H1 (cell line): ENCODE data around the gene WDR7. TPM values are rescaled to one million over a fixed set of nuclear protein-coding genes. Genes with fewer than 3 reads are reported as not detected.

ENCODE experiments used
- CTCF ChIA-PET: fragments of 300-600 bp; sonication (Branson Sonifier 250); formaldehyde crosslinking; loops from one replicate; lab custom pipeline; 2021; ENCODE audit not compliant: partially characterized antibody; lab: Charles Lee
- POLR2A ChIA-PET: fragments of 300-600 bp; sonication (Branson Sonifier 250); formaldehyde crosslinking; loops from one replicate; lab custom pipeline; 2021; ENCODE audit warnings: inconsistent platforms; ENCODE audit not compliant: partially characterized antibody; lab: Charles Lee
- DNase-seq, 2 experiments: peaks; one replicate each; pipeline versions ENCODE4 v3.0.0 to v3.0.0-alpha.2; 2010 to 2022; ENCODE audit warnings: low spot score in 2 of 2, low read depth in 1 of 2, mixed read lengths in 1 of 2
- FAIRE-seq: peaks from 2 replicates; lab custom pipeline; 2011; peaks lifted over from hg19 to GRCh38; lab: Jason Lieb, UNC
- H2AFZ ChIP-seq: 2 replicates; pipeline ENCODE4 v1.8.1; 2012; ENCODE audit warnings: low read length, inconsistent platforms
- H2AK5ac ChIP-seq: 2 replicates; pipeline ENCODE4 v1.6.1; 2013; ENCODE audit warnings: low read depth, low read length
- H2BK120ac ChIP-seq: replicated peaks from 2 replicates; pipeline ENCODE3; 2013; ENCODE audit warnings: low read depth, low read length, inconsistent platforms
- H2BK12ac ChIP-seq: 2 replicates; pipeline ENCODE4 v1.6.1; 2013; ENCODE audit warnings: low read depth, low read length
- H2BK15ac ChIP-seq: 2 replicates; pipeline ENCODE4 v1.6.1; 2013; ENCODE audit warnings: low read length
- H2BK20ac ChIP-seq: 2 replicates; pipeline ENCODE4 v1.6.1; 2013; ENCODE audit warnings: low read length
- H2BK5ac ChIP-seq: 2 replicates; pipeline ENCODE4 v1.6.1; 2013; ENCODE audit warnings: low read depth, low read length
- H3K14ac ChIP-seq: 2 replicates; pipeline ENCODE4 v1.6.1; 2013; ENCODE audit warnings: inconsistent platforms; ENCODE audit not compliant: insufficient read length
- H3K18ac ChIP-seq: 2 replicates; pipeline ENCODE4 v1.6.1; 2013; ENCODE audit warnings: low read length; ENCODE audit errors: extremely low read depth
- H3K23ac ChIP-seq: 2 replicates; pipeline ENCODE4 v1.6.1; 2013; ENCODE audit warnings: inconsistent platforms; ENCODE audit not compliant: insufficient read length
- H3K23me2 ChIP-seq: 2 replicates; pipeline ENCODE4 v1.6.1; 2013; ENCODE audit warnings: low read depth, low read length
- H3K27ac ChIP-seq: 2 replicates; pipeline ENCODE4 v1.6.1; 2011; ENCODE audit warnings: low read depth, low read length, inconsistent platforms
- H3K27me3 ChIP-seq, 4 experiments: replicated peaks in 1 of 4; 1 replicate in 1 of 4; 2 replicates in 3 of 4; pipeline versions ENCODE4 v1.6.1 to v1.8.1; 2011 to 2013; ENCODE audit warnings: low read length in 3 of 4, mild to moderate bottlenecking in 3 of 4, inconsistent platforms in 2 of 4, mixed read lengths in 2 of 4, moderate library complexity in 1 of 4; ENCODE audit not compliant: control insufficient read depth in 3 of 4, insufficient read depth in 3 of 4; ENCODE audit errors: extremely low read depth in 1 of 4
- H3K36me3 ChIP-seq, 4 experiments: 2 replicates each; pipeline versions ENCODE4 v1.6.1 to v1.8.1; 2011 to 2013; ENCODE audit warnings: mild to moderate bottlenecking in 4 of 4, low read length in 3 of 4, moderate library complexity in 2 of 4, control low read depth in 1 of 4, inconsistent platforms in 1 of 4; ENCODE audit not compliant: insufficient read depth in 4 of 4, control insufficient read depth in 2 of 4
- H3K4ac ChIP-seq: replicated peaks from 2 replicates; pipeline ENCODE3; 2013; ENCODE audit warnings: low read length, low read depth, mixed read lengths, inconsistent platforms; ENCODE audit not compliant: insufficient read length
- H3K4me1 ChIP-seq, 4 experiments: replicated peaks in 1 of 4; 1 replicate in 1 of 4; 2 replicates in 3 of 4; pipeline versions ENCODE4 v1.6.1 to v1.8.1; 2011 to 2013; ENCODE audit warnings: low read length in 3 of 4, inconsistent platforms in 2 of 4, mixed read lengths in 1 of 4; ENCODE audit not compliant: insufficient read depth in 4 of 4, control insufficient read depth in 3 of 4
- H3K4me2 ChIP-seq, 2 experiments: 2 replicates each; pipeline versions ENCODE4 v1.6.1 to v1.8.1; 2011 to 2013; ENCODE audit warnings: low read depth in 2 of 2, low read length in 2 of 2, control low read depth in 1 of 2, inconsistent platforms in 1 of 2, mild to moderate bottlenecking in 1 of 2; ENCODE audit not compliant: insufficient read depth in 1 of 2
- H3K4me3 ChIP-seq, 4 experiments: fragments of 200-600, 300-600 bp in 1 of 4; sonication (generic), shearing (Covaris generic), sonication (Bioruptor Twin) in 1 of 4; 2 replicates each; pipeline versions ENCODE4 v1.5.1 to v1.8.1; 2011 to 2016; ENCODE audit warnings: low read length in 4 of 4, low read depth in 3 of 4, control low read depth in 2 of 4, inconsistent platforms in 2 of 4, mild to moderate bottlenecking in 2 of 4, mixed read lengths in 1 of 4, moderate library complexity in 1 of 4; ENCODE audit not compliant: insufficient read depth in 2 of 4; ENCODE audit errors: extremely low read depth in 1 of 4
- H3K56ac ChIP-seq: replicated peaks from 2 replicates; pipeline ENCODE3; 2013; ENCODE audit warnings: low read depth, mild to moderate bottlenecking, mixed read lengths, low read length, inconsistent platforms; ENCODE audit not compliant: insufficient read length
- H3K79me1 ChIP-seq: 2 replicates; pipeline ENCODE4 v1.6.1; 2013; ENCODE audit warnings: low read depth, low read length, control low read depth
- H3K79me2 ChIP-seq, 2 experiments: 2 replicates each; pipeline versions ENCODE4 v1.6.1 to v1.8.1; 2012 to 2013; ENCODE audit warnings: low read length in 2 of 2, mild to moderate bottlenecking in 2 of 2, inconsistent platforms in 1 of 2; ENCODE audit not compliant: insufficient read depth in 2 of 2, control insufficient read depth in 1 of 2
- H3K9ac ChIP-seq, 4 experiments: replicated peaks in 1 of 4; 1 replicate in 1 of 4; 2 replicates in 3 of 4; pipeline versions ENCODE4 v1.6.1 to v1.8.1; 2011 to 2013; ENCODE audit warnings: low read depth in 3 of 4, low read length in 3 of 4, control low read depth in 2 of 4, mild to moderate bottlenecking in 2 of 4, moderate library complexity in 2 of 4, inconsistent platforms in 1 of 4; ENCODE audit errors: extremely low read depth in 1 of 4
- H3K9me3 ChIP-seq, 2 experiments: 2 replicates each; pipeline versions ENCODE4 v1.6.1 to v1.8.1; 2012 to 2013; ENCODE audit warnings: mild to moderate bottlenecking in 2 of 2, moderate library complexity in 2 of 2, control low read depth in 1 of 2, inconsistent platforms in 1 of 2, low read depth in 1 of 2, low read length in 1 of 2, mixed read lengths in 1 of 2; ENCODE audit not compliant: insufficient read depth in 2 of 2
- H4K20me1 ChIP-seq, 2 experiments: replicated peaks in 1 of 2; 2 replicates each; pipeline versions ENCODE3 to v1.8.1; 2011 to 2013; ENCODE audit warnings: inconsistent platforms in 2 of 2, low read length in 2 of 2, mild to moderate bottlenecking in 1 of 2; ENCODE audit not compliant: insufficient read depth in 2 of 2, control insufficient read depth in 1 of 2
- H4K5ac ChIP-seq: 2 replicates; pipeline ENCODE4 v1.6.1; 2013; ENCODE audit warnings: low read length, low read depth, mixed read lengths, inconsistent platforms; ENCODE audit not compliant: insufficient read length
- H4K8ac ChIP-seq: 2 replicates; pipeline ENCODE4 v1.8.0; 2013; ENCODE audit warnings: mild to moderate bottlenecking, moderate library complexity, low read length, inconsistent platforms; ENCODE audit not compliant: insufficient read depth; ENCODE audit errors: extremely low read depth
- H4K91ac ChIP-seq: replicated peaks from 2 replicates; pipeline ENCODE3; 2013; ENCODE audit warnings: low read length, mixed read lengths, inconsistent platforms; ENCODE audit not compliant: insufficient read length
- BRCA1 ChIP-seq: IDR thresholded peaks from 2 replicates; pipeline ENCODE4 v1.6.1; 2012; ENCODE audit warnings: low read depth, low read length, improper control_type of control experiment
- CHD1 ChIP-seq: IDR thresholded peaks from 2 replicates; pipeline ENCODE4 v1.6.1; 2012; ENCODE audit warnings: low read depth, low read length, improper control_type of control experiment
- FOSL1 ChIP-seq: IDR thresholded peaks from 2 replicates; pipeline ENCODE4 v1.6.1; 2011; ENCODE audit warnings: mild to moderate bottlenecking, low read depth, low read length, moderate library complexity; ENCODE audit not compliant: insufficient read depth
- HDAC2 ChIP-seq, 2 experiments: fragments of 300-600 bp in 1 of 2; sonication (generic) in 1 of 2; IDR thresholded peaks; 2 replicates each; pipeline ENCODE4 v1.6.1; 2011 to 2012; ENCODE audit warnings: low read depth in 2 of 2, low read length in 2 of 2, mild to moderate bottlenecking in 2 of 2, moderate library complexity in 2 of 2, borderline replicate concordance in 1 of 2, inconsistent platforms in 1 of 2
- NRF1 ChIP-seq: IDR thresholded peaks from 2 replicates; pipeline ENCODE4 v1.6.1; 2011; ENCODE audit warnings: mild to moderate bottlenecking, low read depth, low read length, improper control_type of control experiment
- SAP30 ChIP-seq: fragments of 300-600 bp; sonication (generic); IDR thresholded peaks from 2 replicates; pipeline ENCODE4 v1.7.1; 2012; ENCODE audit warnings: low read length, moderate library complexity, mild to moderate bottlenecking, inconsistent platforms; ENCODE audit not compliant: insufficient read depth, insufficient replicate concordance
- SIRT6 ChIP-seq: IDR thresholded peaks from one replicate; pipeline ENCODE4 v1.7.1; 2012; ENCODE audit warnings: low read length, inconsistent platforms
- TAF7 ChIP-seq: optimal IDR thresholded peaks from 2 replicates; pipeline ENCODE3; 2011; ENCODE audit warnings: low read depth, mild to moderate bottlenecking, inconsistent platforms, low read length, moderate library complexity, borderline replicate concordance
- TCF12 ChIP-seq: IDR thresholded peaks from 2 replicates; pipeline ENCODE4 v1.6.1; 2011; ENCODE audit warnings: low read depth, mild to moderate bottlenecking, low read length
- whole genome bisulfite sequencing, 2 experiments: shearing (Covaris generic) in 1 of 2; methylation state at CpG; one replicate each; pipeline versions ENCODE4 v1.1.6 to v1.1.7; 2013 to 2015; ENCODE audit warnings: low lambda C conversion rate in 2 of 2, mixed read lengths in 2 of 2, inconsistent platforms in 1 of 2, low coverage in 1 of 2, missing lambda C conversion rate in 1 of 2; ENCODE audit not compliant: insufficient replicate concordance in 2 of 2, insufficient coverage in 1 of 2, insufficient read length in 1 of 2; ENCODE audit errors: extremely low coverage in 1 of 2, missing lambda C conversion rate in 1 of 2; 5-methylcytosine and 5-hydroxymethylcytosine counted together
- polyA plus RNA-seq, 7 experiments: library from polyadenylated mRNA; depleted of rRNA in 3 of 7; stranded (reverse) in 5 of 7; unstranded in 2 of 7; fragments of >200 nt in 5 of 7; fragments of 200-250 nt in 2 of 7; gene quantifications; 1 replicate in 5 of 7; 2 replicates in 1 of 7; 4 replicates in 1 of 7; pipeline versions ENCODE4 v1.2.1 to v1.2.3, GENCODE V29; 2011 to 2013; ENCODE audit warnings: missing spikeins in 2 of 7, mixed read lengths in 2 of 7
- total RNA-seq: library from RNA; stranded (reverse); fragmentation: NEBNext Ultra II Directional; extraction: Animal tissue kit (Norgen Biotek cat#: 25700); gene quantifications from 2 replicates; pipeline ENCODE4 v1.2.1, GENCODE V29; 2021

Gene WDR7
- total and polyA plus RNA-seq, 2 of the 8 experiments (the other 6 are each of a cell fraction or from before 2014, with no cell fraction given): 5.5 to 15.2 TPM

DNA sequence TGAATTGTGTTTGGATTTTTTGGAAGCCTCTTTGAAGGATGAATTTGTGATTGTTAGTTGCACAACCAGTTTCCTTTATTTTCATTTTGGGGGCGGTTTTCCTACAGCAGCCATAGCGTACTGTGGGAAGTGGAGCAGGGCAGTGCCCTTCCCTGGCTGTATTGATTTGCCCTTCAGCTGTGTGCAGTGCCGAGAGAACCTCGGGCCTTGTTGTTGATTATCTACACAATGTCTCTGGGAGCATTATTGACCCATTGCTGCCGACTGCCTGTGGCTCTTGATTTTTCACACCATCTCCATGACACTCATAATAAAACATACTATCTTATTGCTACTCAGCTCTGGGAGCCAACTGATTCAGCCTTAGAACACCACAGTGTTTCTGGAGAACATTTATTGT lies 333.6 kb downstream of the WDR7 start:
- Histone ChIP-seq H3K4me3 (no peak overlapping the region), H3K79me2 (no peaks in the 10 kb centered on the region), H3K36me3 (no peaks in the 10 kb centered on the region), H3K18ac (no peak overlapping the region), H4K5ac (no peak overlapping the region), H2BK12ac (no peak overlapping the region), H4K91ac (no peak overlapping the region), H3K23ac (no peak overlapping the region), H3K9ac (no peak overlapping the region), H2BK20ac (no peak overlapping the region), H3K14ac (no peak overlapping the region), H3K56ac (no peak overlapping the region), H2BK5ac (no peak overlapping the region), H3K27me3 (no peaks in the 10 kb centered on the region), H3K27ac (no peak overlapping the region), H3K79me1 (no peaks in the 10 kb centered on the region), H2AFZ (no peak overlapping the region), H3K23me2 (no peaks in the 10 kb centered on the region), H4K8ac (no peak overlapping the region), H4K20me1 (no peaks in the 10 kb centered on the region), H3K4me2 (no peak overlapping the region), H2AK5ac (no peak overlapping the region), H2BK15ac (no peak overlapping the region), H3K4me1 (peaks cover 0 to 6% (median 2%) of the 10 kb centered on the region in 4 experiments; a peak in 3 of 7 replicates), H3K9me3 (no peaks in the 10 kb centered on the region), H3K4ac (no peak overlapping the region), H2BK120ac (no peak overlapping the region)
- WGBS, 2 experiments: 94% methylated on average over 5 of the region's 5 CpGs; no CpG with 5 or more reads in 1 of the 2 experiments
- no peak for FAIRE-seq
- CTCF ChIA-PET: interaction anchor here (0.9 kb wide), 1 partner anchor 11 kb away, joined by 3 read pairs; no protein-coding TSS in a partner anchor
- TF ChIP-seq CHD1 (no peak), BRCA1 (no peak), FOSL1 (no peak), NRF1 (no peak), SIRT6 (no peak), SAP30 (no peak), TAF7 (no peak), TCF12 (no peak), HDAC2 (IDR thresholded peaks at IDR 0.05; ENCODE audit: borderline replicate concordance in 1 of 2, low read depth in 2 of 2, low read length in 2 of 2) (no peak)
- no peak for DNase-seq
- POLR2A ChIA-PET: interaction anchor here (1.1 kb wide), 1 partner anchor 141 kb away, joined by 4 read pairs; no protein-coding TSS in a partner anchor
